Measurements from ENCODE around the gene GJC1. TPM values are rescaled to one million over a fixed set of nuclear protein-coding genes. Genes with fewer than 3 reads are reported as not detected.
A peak's percentile ranks its signal among the peaks of the same experiment; 100 is the strongest.

Gene GJC1
- total and polyA plus RNA-seq, 2 experiments from 2014 or later = 13.6 to 18.4 TPM

DNA sequence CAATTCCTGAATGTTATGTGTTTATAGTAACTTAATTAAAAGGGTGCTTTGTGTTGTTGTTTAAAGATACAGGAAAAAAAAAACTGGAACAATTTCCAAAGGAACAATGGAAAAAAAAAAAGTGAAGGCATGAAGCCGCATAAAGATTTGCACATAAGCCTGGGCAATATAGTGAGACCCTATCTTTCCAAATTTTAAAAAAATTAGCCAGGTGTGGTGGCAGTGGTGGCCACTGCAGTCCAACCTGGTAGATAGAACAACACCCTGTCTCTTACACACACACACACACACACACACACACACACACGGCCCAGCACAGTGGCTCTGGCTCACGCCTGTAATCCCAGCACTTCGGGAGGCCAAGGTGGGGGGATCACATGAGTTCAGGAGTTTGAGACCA lies 21.9 kb downstream of the GJC1 start:
- Histone ChIP-seq H3K27me3 (replicated peaks; ENCODE audit: insufficient read depth) (no peaks in the 10 kb centered on the region), H3K79me2 (ENCODE audit: insufficient read depth) (peaks cover 98% of the 10 kb centered on the region), H3K9ac (no peak overlapping the region), H2AFZ (no peak overlapping the region), H3K27ac (no peak overlapping the region), H3K4me1 (ENCODE audit: insufficient read depth) (peaks cover 20% of the 10 kb centered on the region), H3K4me3 (no peak overlapping the region), H3K4me2 (ENCODE audit: unreplicated experiment) (no peak overlapping the region), H4K20me1 (ENCODE audit: insufficient read depth) (no peaks in the 10 kb centered on the region), H3F3A (ENCODE audit: insufficient read depth) (peaks cover 22% of the 10 kb centered on the region), H3K9me3 (ENCODE audit: low read depth) (no peaks in the 10 kb centered on the region), H3K36me3 (ENCODE audit: low read depth) (peaks cover 22% of the 10 kb centered on the region), H3K9me2 (ENCODE audit: insufficient read depth) (no peaks in the 10 kb centered on the region)
- no peak for DNase-seq
- WGBS, 2 experiments (ENCODE audit: low coverage in 1 of 2, low lambda C conversion rate in 2 of 2, missing lambda C conversion rate in 2 of 2) = 70 to 75% methylated on average over 4 of the region's 4 CpGs
- in situ Hi-C loops (cut with MboI) = no loop called here
- TF ChIP-seq EZH2phosphoT487 (IDR thresholded peaks at IDR 0.05; ENCODE audit: insufficient read depth, low read depth) (no peak), EZH2 (IDR thresholded peaks at IDR 0.05; ENCODE audit: insufficient read depth, poor library complexity, severe bottlenecking) (no peak)

- no peak overlapping the region for H3K9ac ChIP-seq
- peaks cover 17% of the 10 kb centered on the region for H3K4me1 ChIP-seq (ENCODE audit: insufficient read depth)
- no peaks in the 10 kb centered on the region for H3K27me3 ChIP-seq (replicated peaks; ENCODE audit: insufficient read depth)
- H3K4me3 ChIP-seq = no peak overlapping the region
- H3K79me2 ChIP-seq (ENCODE audit: insufficient read depth) = peaks cover 98% of the 10 kb centered on the region
- no peaks in the 10 kb centered on the region for H3K9me2 ChIP-seq (ENCODE audit: insufficient read depth)
- peaks cover 22% of the 10 kb centered on the region for H3K36me3 ChIP-seq (ENCODE audit: low read depth)
- in situ Hi-C loops (cut with MboI) = no loop called here
- TF ChIP-seq EZH2phosphoT487 (IDR thresholded peaks at IDR 0.05; ENCODE audit: insufficient read depth, low read depth) (no peak), EZH2 (IDR thresholded peaks at IDR 0.05; ENCODE audit: insufficient read depth, poor library complexity, severe bottlenecking) (no peak)
- WGBS, 2 experiments (ENCODE audit: low coverage in 1 of 2, low lambda C conversion rate in 2 of 2, missing lambda C conversion rate in 2 of 2) = 14 to 17% methylated on average over 3 of the region's 3 CpGs
- DNase-seq = peak; percentile 43
- H4K20me1 ChIP-seq (ENCODE audit: insufficient read depth) = no peaks in the 10 kb centered on the region
- no peaks in the 10 kb centered on the region for H3K9me3 ChIP-seq (ENCODE audit: low read depth)
- peaks cover 22% of the 10 kb centered on the region for H3F3A ChIP-seq (ENCODE audit: insufficient read depth)
- H3K4me2 ChIP-seq (ENCODE audit: unreplicated experiment) = peak overlapping the region; percentile 7
- H2AFZ ChIP-seq = no peak overlapping the region
- peak overlapping the region; percentile 32 for H3K27ac ChIP-seq
These were observed 22.3 kb downstream of the GJC1 start for GRCh38 chr17:44807817-44808155.

- Histone ChIP-seq H3K27ac (peak overlapping the region; percentile 32), H3K9me2 (ENCODE audit: insufficient read depth) (no peaks in the 10 kb centered on the region), H3F3A (ENCODE audit: insufficient read depth) (peaks cover 22% of the 10 kb centered on the region), H3K27me3 (replicated peaks; ENCODE audit: insufficient read depth) (no peaks in the 10 kb centered on the region), H3K4me3 (no peak overlapping the region), H3K9me3 (ENCODE audit: low read depth) (no peaks in the 10 kb centered on the region), H4K20me1 (ENCODE audit: insufficient read depth) (no peaks in the 10 kb centered on the region), H2AFZ (no peak overlapping the region), H3K4me1 (ENCODE audit: insufficient read depth) (peaks cover 15% of the 10 kb centered on the region), H3K9ac (no peak overlapping the region), H3K36me3 (ENCODE audit: low read depth) (peaks cover 22% of the 10 kb centered on the region), H3K79me2 (ENCODE audit: insufficient read depth) (peaks cover 97% of the 10 kb centered on the region), H3K4me2 (ENCODE audit: unreplicated experiment) (peak overlapping the region; percentile 7)
- WGBS, 2 experiments (ENCODE audit: low coverage in 1 of 2, low lambda C conversion rate in 2 of 2, missing lambda C conversion rate in 2 of 2) = 62 to 76% methylated on average over 4 of the region's 4 CpGs
- TF ChIP-seq EZH2 (IDR thresholded peaks at IDR 0.05; ENCODE audit: insufficient read depth, poor library complexity, severe bottlenecking) (no peak), EZH2phosphoT487 (IDR thresholded peaks at IDR 0.05; ENCODE audit: insufficient read depth, low read depth) (no peak)
- no peak for DNase-seq
- in situ Hi-C loops (cut with MboI) = no loop called here
These were observed 22.8 kb downstream of the GJC1 start for GRCh38 chr17:44807093-44807816.

DNA sequence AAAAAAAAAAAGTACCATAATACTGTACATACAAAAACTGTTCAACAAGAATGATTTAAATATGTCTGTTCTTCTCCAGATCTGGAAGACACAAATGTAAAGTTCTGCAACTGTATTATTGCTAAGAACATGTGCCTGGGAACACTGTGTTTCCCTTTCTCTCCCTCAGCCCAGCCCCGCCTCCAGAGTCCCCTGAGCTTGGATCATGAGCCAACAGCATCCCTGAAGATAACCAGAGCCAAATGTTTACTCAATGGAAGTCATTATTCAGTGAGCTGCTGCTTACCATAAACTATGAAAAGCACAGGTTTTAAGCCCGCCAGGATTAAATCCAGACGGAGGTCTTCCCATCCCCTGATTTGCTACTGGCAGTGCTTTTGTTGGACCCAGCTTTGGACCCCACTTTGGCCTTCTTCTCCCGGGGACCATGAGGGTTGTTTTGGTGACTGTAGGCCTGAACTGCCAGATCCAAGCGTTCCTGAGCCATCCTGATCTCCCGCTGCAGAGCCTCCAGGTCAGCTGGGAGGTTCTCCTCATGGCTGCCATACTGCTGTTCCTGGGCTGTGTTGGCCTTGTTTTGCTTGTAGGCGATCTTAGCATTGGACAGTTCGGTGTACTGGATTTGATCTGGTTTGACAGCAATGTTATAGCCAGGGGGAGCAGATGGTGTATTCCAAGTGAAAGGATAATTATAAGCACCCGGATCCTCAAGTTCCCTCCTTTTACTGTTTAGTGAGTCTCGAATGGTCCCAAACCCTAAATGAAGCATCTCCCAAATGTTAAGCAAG lies 25.6 kb downstream of the GJC1 start:
- Histone ChIP-seq H3F3A (ENCODE audit: insufficient read depth) (peaks cover 22% of the 10 kb centered on the region), H3K9me2 (ENCODE audit: insufficient read depth) (no peaks in the 10 kb centered on the region), H3K4me2 (ENCODE audit: unreplicated experiment) (no peak overlapping the region), H3K4me3 (no peak overlapping the region), H3K79me2 (ENCODE audit: insufficient read depth) (peaks cover 96% of the 10 kb centered on the region), H3K4me1 (ENCODE audit: insufficient read depth) (peaks cover 11% of the 10 kb centered on the region), H2AFZ (no peak overlapping the region), H3K9ac (no peak overlapping the region), H3K36me3 (ENCODE audit: low read depth) (peaks cover 22% of the 10 kb centered on the region), H3K27me3 (replicated peaks; ENCODE audit: insufficient read depth) (no peaks in the 10 kb centered on the region), H4K20me1 (ENCODE audit: insufficient read depth) (no peaks in the 10 kb centered on the region), H3K27ac (no peak overlapping the region), H3K9me3 (ENCODE audit: low read depth) (no peaks in the 10 kb centered on the region)
- TF ChIP-seq EZH2 (IDR thresholded peaks at IDR 0.05; ENCODE audit: insufficient read depth, poor library complexity, severe bottlenecking) = no peak
- no peak for TF ChIP-seq EZH2phosphoT487 (IDR thresholded peaks at IDR 0.05; ENCODE audit: insufficient read depth, low read depth)
- 88 to 91% methylated on average over 10 of the region's 10 CpGs for WGBS, 2 experiments (ENCODE audit: low coverage in 1 of 2, low lambda C conversion rate in 2 of 2, missing lambda C conversion rate in 2 of 2)
- DNase-seq = no peak
- in situ Hi-C loops (cut with MboI) = no loop called here

All from GM23248 (cell line).